ENCODE data around the gene LGALS4.
"Not testable (repeated sequence)": the region's sequence is repeated elsewhere in the genome, so short reads cannot be mapped to it uniquely, and the experiment has no call there.

The LGALS4 gene

DNA sequence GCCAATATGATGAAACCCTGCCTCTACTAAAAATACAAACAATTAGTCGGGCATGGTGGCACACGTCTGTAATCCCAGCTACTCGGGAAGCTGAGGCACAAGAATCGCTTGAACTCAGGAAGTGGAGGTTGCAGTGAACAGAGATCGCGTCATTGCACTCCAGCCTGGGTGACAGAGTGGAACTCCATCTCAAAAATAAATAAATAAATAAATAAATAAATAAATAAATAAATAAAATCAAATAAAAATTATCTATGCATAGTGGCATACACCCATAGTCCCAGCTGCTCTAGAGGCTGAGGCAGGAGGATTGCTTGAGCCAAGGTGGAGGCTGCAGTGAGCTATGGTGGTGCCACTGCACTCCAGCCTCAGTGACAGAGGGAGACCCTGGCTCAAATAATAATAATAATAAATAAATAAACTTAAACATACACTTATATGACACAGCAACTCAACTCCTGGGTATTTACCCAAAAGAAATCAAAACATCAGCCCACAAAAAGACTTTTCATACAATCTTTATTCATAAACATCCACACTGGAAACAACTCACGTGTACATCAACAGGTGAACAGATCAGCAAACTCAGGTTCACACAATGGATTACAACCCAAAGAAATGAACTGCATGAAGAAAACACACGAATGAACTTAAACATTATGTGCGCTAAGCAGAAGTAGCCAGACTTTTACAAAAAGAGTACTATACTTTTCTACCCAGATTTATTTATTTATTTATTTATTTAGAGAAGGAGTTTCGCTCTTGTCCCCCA, 46.3 kb downstream of the LGALS4 start:
- no peak for DNase-seq

DNA sequence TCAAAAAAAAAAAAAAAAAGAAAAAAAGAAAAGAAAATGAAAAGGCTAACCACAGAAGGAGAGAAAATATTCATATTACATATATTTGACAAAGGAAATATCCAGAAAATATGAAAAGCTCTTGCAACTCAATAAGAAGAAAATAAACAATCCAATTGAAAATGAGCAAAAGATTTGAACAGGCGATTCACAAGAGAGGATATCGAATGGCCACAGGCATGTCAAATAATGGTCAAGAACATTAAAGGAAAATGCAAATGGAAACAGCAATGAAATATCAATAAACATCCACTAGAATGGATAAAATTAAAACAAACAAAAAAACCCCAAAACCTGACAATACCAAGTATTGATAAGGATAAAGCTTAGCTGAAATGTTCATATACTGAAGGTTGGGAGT, 47.5 kb downstream of the LGALS4 start:
- no peak for DNase-seq

DNA sequence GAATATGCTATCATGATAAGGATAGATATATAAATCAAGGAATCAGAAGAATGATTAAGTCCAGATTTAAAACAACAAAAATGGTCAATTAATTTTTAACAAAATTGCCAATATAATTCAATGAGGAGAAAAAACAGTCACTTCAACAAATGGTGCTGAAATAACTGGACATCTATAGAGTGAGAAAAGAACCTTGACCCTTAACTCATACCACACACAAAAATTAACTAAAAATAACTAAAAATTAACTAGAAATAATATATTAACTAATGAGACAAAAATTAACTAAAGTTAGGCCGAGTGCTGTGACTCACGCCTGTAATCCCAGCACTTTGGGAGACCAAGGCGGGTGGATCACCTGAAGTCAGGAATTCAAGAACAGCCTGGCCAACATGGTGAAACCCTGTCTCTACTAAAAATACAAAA, 48.9 kb downstream of the LGALS4 start:
- no peak for DNase-seq

GRCh38 chr19:38761884-38762389, 50.8 kb downstream of the LGALS4 start:
- not testable (repeated sequence) for DNase-seq

- not testable (repeated sequence) for DNase-seq
Measured at GRCh38 chr19:38760805-38761517, 51.8 kb downstream of the LGALS4 start.

GRCh38 chr19:38759590-38760003, 53.1 kb downstream of the LGALS4 start:
- no peak for DNase-seq

- not testable (repeated sequence) for DNase-seq
Measured at GRCh38 chr19:38754196-38754595, 58.5 kb downstream of the LGALS4 start.

GRCh38 chr19:38753783-38754182, 59.0 kb downstream of the LGALS4 start:
- not testable (repeated sequence) for DNase-seq
